GM18907 (cell line): ENCODE data around the gene UACA.
"Not testable (repeated sequence)": the region's sequence is repeated elsewhere in the genome, so short reads cannot be mapped to it uniquely, and the experiment has no call there.

Experiments
- ATAC-seq: cut with Tn5 transposase; IDR thresholded peaks from one replicate; pipeline ENCODE4 v1.9.1; 2021; ENCODE audit warnings: mild to moderate bottlenecking, moderate library complexity; ENCODE audit not compliant: unreplicated experiment

Gene UACA

GRCh38 chr15:70632079-70632478 is 131.3 kb downstream of the UACA start:
- no peak for ATAC-seq

DNA sequence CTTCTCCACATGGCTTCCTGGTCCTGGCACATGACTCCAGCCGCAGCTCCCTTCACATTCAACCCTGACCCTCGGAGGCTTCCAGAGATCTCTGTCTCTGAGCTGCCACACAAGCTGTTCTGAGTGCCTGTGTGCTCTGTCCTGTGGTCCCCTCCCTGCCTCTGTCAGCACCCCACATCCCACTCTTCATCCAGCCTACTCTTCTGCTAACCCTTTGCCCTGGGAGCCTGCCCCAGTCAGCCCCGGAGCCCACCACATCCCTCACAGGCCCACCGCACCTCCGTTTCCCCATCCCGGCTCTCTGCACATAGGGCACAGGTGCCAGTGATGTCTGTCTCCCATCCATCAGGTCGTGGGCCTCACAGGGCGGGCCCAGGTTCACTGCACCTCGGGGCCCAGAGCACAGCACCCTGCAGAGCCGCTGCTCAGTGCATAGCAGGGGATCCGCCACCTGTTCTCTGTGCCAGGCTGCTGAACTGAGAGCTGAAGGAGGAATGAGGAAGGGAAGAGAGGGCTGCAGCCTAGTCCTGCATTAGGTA is 133.6 kb downstream of the UACA start:
- ATAC-seq, result no peak

- ATAC-seq, result no peak
Measured at GRCh38 chr15:70628549-70628896, 134.8 kb downstream of the UACA start.

- ATAC-seq, result no peak
Measured at GRCh38 chr15:70627734-70628548, 135.4 kb downstream of the UACA start.

GRCh38 chr15:70627322-70627721 is 136.0 kb downstream of the UACA start:
- no peak for ATAC-seq

DNA sequence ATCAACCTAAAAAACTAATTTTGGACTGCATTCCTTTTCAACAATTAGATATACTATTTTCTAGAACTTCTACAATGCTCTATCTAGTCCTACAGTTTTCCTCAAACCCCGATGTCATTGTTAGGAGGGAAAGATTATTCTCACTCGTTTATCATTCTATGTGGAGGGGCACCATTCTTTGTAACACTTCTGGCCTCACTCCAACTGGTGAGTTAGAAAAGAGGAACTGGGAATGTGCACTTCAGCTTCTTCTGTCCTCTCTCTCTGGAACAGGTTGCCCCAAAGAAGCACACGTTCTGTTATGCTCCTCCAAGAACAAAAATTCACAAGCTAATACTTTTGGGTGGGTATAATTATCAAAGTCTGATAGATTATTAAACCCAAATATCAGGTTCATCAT is 137.9 kb downstream of the UACA start:
- ATAC-seq, result no peak

DNA sequence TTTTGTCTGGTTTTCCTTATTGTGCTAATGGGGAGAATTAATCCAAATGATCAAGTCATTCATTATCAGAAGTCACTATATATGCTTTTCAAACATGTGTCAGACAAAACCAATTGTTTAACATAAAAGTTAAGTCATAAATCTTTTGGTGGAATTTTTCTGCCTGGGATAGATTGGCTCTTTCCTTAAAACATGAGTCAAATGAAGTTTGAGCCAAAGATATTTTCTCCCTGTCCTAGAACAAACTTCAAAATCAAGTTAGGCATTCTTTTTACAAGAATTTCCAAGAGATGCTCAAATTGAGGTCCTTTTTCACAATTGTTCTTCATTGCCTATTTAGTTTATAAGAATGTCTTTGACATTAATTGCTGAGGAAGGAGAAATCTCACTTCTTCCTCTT is 138.3 kb downstream of the UACA start:
- ATAC-seq, result no peak

DNA sequence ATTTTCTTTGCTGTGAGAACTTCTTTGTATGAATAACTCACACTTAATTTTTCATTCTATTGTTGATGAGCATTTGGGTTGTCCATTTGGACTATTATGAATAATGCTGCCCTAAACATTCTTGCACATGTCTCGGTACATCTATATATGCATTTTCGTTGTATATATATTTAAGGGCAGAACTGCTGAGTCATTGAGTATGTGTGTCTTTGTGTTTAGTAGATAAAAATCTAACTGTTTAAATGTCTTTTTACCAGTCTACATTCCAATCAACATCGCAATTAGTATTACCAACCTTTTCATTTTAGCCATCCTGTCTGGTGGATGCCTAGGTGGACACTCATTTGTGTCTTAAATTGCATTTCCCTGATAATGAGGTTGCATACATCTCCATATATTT is 144.4 kb downstream of the UACA start:
- ATAC-seq, result no peak

DNA sequence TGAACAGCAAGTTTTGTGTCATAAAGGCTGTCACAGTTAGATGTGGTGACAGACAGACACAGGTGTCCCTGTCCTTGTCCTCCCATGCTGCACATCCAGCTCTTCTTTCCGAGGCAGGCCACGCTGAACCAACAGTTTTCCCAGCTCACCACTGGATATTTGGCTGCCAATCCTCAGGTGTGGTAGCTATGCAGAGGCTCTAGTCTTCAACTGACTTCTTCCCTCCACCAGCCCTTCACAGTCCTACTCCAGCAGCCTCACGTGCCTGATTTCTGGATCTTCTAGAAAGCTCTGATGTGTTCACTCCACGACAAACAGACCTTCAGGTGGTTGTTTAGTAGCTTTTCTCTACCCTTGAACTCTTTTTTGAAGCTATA is 145.5 kb downstream of the UACA start:
- no peak for ATAC-seq

GRCh38 chr15:70617076-70617910 is 146.1 kb downstream of the UACA start:
- ATAC-seq, result no peak

DNA sequence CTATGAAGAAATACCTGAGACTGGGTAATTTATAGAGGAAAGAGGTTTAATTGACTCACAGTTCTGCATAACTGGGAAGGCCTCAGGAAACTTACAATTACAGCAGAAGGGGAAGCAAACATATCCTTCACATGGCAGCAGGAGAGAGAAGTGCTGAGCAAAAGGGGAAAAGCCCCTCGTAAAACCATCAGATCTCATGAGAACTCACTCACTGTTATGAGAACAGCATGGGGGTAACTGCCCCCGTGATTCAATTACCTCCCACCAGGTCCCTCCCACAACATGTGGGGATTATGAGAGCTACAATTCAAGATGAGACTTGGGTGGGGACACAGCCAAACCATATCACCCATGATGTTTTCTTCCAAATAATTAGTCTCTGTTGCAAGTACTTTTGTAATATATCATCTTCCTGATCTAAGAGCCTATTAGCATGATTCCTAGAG is 147.0 kb downstream of the UACA start:
- ATAC-seq, result not testable (repeated sequence)

- no peak for ATAC-seq
Measured at GRCh38 chr15:70615435-70616310, 147.7 kb downstream of the UACA start.

DNA sequence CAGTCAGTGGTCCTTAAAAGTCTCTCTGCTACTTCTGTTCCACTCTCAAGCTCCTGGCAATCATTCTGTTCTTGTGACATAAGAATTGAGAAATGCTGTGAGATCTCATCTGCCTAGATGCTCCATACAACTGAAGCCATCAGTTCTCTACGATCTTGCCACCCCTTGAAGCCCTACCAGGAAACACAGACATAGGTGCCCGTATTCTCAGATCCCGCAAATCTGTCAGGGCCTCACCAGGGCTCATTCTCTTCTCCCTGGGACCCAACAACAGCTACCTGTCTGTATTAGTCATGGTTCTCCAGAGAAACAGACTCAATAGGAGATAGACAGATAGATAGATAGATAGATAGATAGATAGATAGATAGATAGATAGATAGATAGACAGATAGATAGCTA is 149.1 kb downstream of the UACA start:
- ATAC-seq, result no peak

- ATAC-seq, result no peak
Measured at GRCh38 chr15:70613271-70613670, 150.1 kb downstream of the UACA start.

GRCh38 chr15:70611286-70611685 is 152.1 kb downstream of the UACA start:
- no peak for ATAC-seq

DNA sequence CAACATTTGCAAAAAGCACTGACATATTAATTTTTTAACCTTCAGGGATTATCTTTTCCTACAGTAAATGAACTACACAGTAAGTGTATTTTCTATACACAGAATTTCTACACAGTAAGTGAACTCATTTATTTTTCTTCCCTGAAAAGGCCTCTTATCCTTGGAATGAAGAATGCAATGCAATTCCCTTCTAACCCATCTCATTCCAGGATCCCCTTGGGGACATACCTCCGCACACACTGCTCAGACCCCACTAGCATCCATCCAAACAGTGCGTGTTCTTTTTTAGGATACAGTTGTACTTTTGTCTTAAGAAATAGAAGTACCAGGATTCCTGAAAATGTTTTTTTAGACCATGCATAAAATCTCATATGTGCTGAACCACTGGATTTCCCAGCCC is 152.8 kb downstream of the UACA start:
- no peak for ATAC-seq

GRCh38 chr15:70609889-70610288 is 153.5 kb downstream of the UACA start:
- no peak for ATAC-seq

GRCh38 chr15:70608144-70608543 is 155.2 kb downstream of the UACA start:
- ATAC-seq, result no peak

- no peak for ATAC-seq
Measured at GRCh38 chr15:70605606-70606410, 157.6 kb downstream of the UACA start.

GRCh38 chr15:70604666-70605315 is 158.6 kb downstream of the UACA start:
- ATAC-seq, result no peak
